ENCODE results near the gene RMRP. TPM values are rescaled to one million over a fixed set of nuclear protein-coding genes. Genes with fewer than 3 reads are reported as not detected.
A peak's percentile ranks its signal among the peaks of the same experiment; 100 is the strongest.

RMRP gene
- total and polyA plus RNA-seq, 2 donors from 2014 or later: 36,256 TPM; not detected in 1

GRCh38 chr9:35611230-35611797, 46.5 kb downstream of the RMRP start:
- peaks cover 0 to 12% (median 0%) of the 10 kb centered on the region in 3 donors for H3K36me3 ChIP-seq (ENCODE audit: control insufficient read depth in 2 of 3, insufficient read depth in 3 of 3, low read length in 3 of 3)
- DNase-seq: peak in 2 of 5 donors; percentile 26 to 62
- intact Hi-C loops (cut with DNase I): no loop called here
- peaks cover 3% of the 10 kb centered on the region for H3K27me3 ChIP-seq (ENCODE audit: control insufficient read depth, insufficient read depth, low read length)
- H3K9ac ChIP-seq (ENCODE audit: low read length in 3 of 3): no peak overlapping the region
- no peak for FAIRE-seq
- TF ChIP-seq, protein P1, sequence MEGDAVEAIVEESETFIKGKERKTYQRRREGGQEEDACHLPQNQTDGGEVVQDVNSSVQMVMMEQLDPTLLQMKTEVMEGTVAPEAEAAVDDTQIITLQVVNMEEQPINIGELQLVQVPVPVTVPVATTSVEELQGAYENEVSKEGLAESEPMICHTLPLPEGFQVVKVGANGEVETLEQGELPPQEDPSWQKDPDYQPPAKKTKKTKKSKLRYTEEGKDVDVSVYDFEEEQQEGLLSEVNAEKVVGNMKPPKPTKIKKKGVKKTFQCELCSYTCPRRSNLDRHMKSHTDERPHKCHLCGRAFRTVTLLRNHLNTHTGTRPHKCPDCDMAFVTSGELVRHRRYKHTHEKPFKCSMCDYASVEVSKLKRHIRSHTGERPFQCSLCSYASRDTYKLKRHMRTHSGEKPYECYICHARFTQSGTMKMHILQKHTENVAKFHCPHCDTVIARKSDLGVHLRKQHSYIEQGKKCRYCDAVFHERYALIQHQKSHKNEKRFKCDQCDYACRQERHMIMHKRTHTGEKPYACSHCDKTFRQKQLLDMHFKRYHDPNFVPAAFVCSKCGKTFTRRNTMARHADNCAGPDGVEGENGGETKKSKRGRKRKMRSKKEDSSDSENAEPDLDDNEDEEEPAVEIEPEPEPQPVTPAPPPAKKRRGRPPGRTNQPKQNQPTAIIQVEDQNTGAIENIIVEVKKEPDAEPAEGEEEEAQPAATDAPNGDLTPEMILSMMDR (IDR thresholded peaks at IDR 0.05; ENCODE audit: borderline replicate concordance, extremely low read depth, insufficient read depth): peak; percentile 59
- no peak overlapping the region for H3K4me3 ChIP-seq (ENCODE audit: low read length in 3 of 3)
- no peak overlapping the region for H3K27ac ChIP-seq (ENCODE audit: low read depth in 2 of 2, low read length in 2 of 2)
- H3K4me1 ChIP-seq (ENCODE audit: control insufficient read depth in 2 of 3, insufficient read depth in 2 of 3, low read depth in 1 of 3, low read length in 3 of 3): peaks cover 0 to 6% (median 5%) of the 10 kb centered on the region in 3 donors
- H3K9me3 ChIP-seq (ENCODE audit: control insufficient read depth in 2 of 3, insufficient read depth in 1 of 3, low read length in 3 of 3): no peaks in the 10 kb centered on the region

- no peak overlapping the region for H3K9ac ChIP-seq (ENCODE audit: low read length in 3 of 3)
- TF ChIP-seq, protein P1 (IDR thresholded peaks at IDR 0.05; ENCODE audit: borderline replicate concordance, extremely low read depth, insufficient read depth): no peak
- FAIRE-seq (no peak), DNase-seq (peak in 1 of 5 donors; percentile 29)
- H3K36me3 ChIP-seq (ENCODE audit: control insufficient read depth in 2 of 3, insufficient read depth in 3 of 3, low read length in 3 of 3): peaks cover 0 to 12% (median 0%) of the 10 kb centered on the region in 3 donors
- no peak overlapping the region for H3K4me3 ChIP-seq (ENCODE audit: low read length in 3 of 3)
- peaks cover 0 to 10% (median 9%) of the 10 kb centered on the region in 3 donors for H3K4me1 ChIP-seq (ENCODE audit: control insufficient read depth in 2 of 3, insufficient read depth in 2 of 3, low read depth in 1 of 3, low read length in 3 of 3)
- no peak overlapping the region for H3K27ac ChIP-seq (ENCODE audit: low read depth in 2 of 2, low read length in 2 of 2)
- intact Hi-C loops (cut with DNase I): no loop called here
- H3K27me3 ChIP-seq (ENCODE audit: control insufficient read depth, insufficient read depth, low read length): no peaks in the 10 kb centered on the region
- no peaks in the 10 kb centered on the region for H3K9me3 ChIP-seq (ENCODE audit: control insufficient read depth in 2 of 3, insufficient read depth in 1 of 3, low read length in 3 of 3)
These were observed 48.0 kb downstream of the RMRP start for GRCh38 chr9:35609820-35610163.

- no peaks in the 10 kb centered on the region for H3K9me3 ChIP-seq (ENCODE audit: control insufficient read depth in 2 of 3, insufficient read depth in 1 of 3, low read length in 3 of 3)
- H3K27ac ChIP-seq (ENCODE audit: low read depth in 2 of 2, low read length in 2 of 2): no peak overlapping the region
- H3K4me3 ChIP-seq (ENCODE audit: low read length in 3 of 3): no peak overlapping the region
- no peak overlapping the region for H3K9ac ChIP-seq (ENCODE audit: low read length in 3 of 3)
- no peaks in the 10 kb centered on the region for H3K27me3 ChIP-seq (ENCODE audit: control insufficient read depth, insufficient read depth, low read length)
- DNase-seq (peak in 1 of 5 donors; percentile 77), FAIRE-seq (no peak)
- intact Hi-C loops (cut with DNase I): no loop called here
- H3K4me1 ChIP-seq (ENCODE audit: control insufficient read depth in 2 of 3, insufficient read depth in 2 of 3, low read depth in 1 of 3, low read length in 3 of 3): peaks cover 0 to 10% (median 9%) of the 10 kb centered on the region in 3 donors
- TF ChIP-seq, protein P1 (IDR thresholded peaks at IDR 0.05; ENCODE audit: borderline replicate concordance, extremely low read depth, insufficient read depth): no peak
- H3K36me3 ChIP-seq (ENCODE audit: control insufficient read depth in 2 of 3, insufficient read depth in 3 of 3, low read length in 3 of 3): peaks cover 0 to 12% (median 0%) of the 10 kb centered on the region in 3 donors
These were observed 48.6 kb downstream of the RMRP start for GRCh38 chr9:35609001-35609819.

Measured in kidney (tissue), 14 donors.